Measurements from ENCODE around the gene ZNF613.

DNA sequence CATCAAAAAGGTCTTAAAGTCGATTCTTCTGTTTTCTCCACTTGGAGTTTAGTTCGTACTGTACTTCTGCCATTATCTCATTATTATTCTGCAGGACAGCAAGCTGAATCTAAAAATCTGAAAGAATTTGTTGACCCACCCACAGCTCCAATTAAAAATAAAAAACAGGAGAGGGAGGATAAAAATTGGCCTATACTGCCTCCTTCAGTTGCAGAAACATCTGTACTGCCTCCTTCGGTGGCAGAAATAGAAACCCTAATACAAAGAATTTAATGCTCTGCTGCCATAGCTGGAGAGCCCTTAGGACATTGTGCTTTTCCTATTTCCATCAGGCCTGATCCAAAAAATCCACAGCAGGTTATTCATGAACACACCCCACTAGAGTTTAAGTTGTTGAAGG lies 49.6 kb downstream of the ZNF613 start:
- TF ChIP-seq SNAI2 (CRISPR knock-in tag; IDR thresholded peaks at IDR 0.05): no peak
- no peak for TF ChIP-seq ZNF565 (CRISPR knock-in tag; conservative IDR thresholded peaks at IDR 0.05; ENCODE audit: low read depth)
- no peak for TF ChIP-seq ZFP30 (CRISPR knock-in tag; IDR thresholded peaks at IDR 0.05)
- TF ChIP-seq, protein P1, sequence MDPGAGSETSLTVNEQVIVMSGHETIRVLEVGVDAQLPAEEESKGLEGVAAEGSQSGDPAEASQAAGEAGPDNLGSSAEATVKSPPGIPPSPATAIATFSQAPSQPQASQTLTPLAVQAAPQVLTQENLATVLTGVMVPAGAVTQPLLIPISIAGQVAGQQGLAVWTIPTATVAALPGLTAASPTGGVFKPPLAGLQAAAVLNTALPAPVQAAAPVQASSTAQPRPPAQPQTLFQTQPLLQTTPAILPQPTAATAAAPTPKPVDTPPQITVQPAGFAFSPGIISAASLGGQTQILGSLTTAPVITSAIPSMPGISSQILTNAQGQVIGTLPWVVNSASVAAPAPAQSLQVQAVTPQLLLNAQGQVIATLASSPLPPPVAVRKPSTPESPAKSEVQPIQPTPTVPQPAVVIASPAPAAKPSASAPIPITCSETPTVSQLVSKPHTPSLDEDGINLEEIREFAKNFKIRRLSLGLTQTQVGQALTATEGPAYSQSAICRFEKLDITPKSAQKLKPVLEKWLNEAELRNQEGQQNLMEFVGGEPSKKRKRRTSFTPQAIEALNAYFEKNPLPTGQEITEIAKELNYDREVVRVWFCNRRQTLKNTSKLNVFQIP (CRISPR knock-in tag; IDR thresholded peaks at IDR 0.05; ENCODE audit: borderline replicate concordance, low read depth): no peak
- TF ChIP-seq, protein P2, sequence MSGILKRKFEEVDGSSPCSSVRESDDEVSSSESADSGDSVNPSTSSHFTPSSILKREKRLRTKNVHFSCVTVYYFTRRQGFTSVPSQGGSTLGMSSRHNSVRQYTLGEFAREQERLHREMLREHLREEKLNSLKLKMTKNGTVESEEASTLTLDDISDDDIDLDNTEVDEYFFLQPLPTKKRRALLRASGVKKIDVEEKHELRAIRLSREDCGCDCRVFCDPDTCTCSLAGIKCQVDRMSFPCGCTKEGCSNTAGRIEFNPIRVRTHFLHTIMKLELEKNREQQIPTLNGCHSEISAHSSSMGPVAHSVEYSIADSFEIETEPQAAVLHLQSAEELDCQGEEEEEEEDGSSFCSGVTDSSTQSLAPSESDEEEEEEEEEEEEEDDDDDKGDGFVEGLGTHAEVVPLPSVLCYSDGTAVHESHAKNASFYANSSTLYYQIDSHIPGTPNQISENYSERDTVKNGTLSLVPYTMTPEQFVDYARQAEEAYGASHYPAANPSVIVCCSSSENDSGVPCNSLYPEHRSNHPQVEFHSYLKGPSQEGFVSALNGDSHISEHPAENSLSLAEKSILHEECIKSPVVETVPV (CRISPR knock-in tag; IDR thresholded peaks at IDR 0.05): no peak
- no peak for TF ChIP-seq ESRRG (CRISPR knock-in tag; IDR thresholded peaks at IDR 0.05)
- TF ChIP-seq, protein P3, sequence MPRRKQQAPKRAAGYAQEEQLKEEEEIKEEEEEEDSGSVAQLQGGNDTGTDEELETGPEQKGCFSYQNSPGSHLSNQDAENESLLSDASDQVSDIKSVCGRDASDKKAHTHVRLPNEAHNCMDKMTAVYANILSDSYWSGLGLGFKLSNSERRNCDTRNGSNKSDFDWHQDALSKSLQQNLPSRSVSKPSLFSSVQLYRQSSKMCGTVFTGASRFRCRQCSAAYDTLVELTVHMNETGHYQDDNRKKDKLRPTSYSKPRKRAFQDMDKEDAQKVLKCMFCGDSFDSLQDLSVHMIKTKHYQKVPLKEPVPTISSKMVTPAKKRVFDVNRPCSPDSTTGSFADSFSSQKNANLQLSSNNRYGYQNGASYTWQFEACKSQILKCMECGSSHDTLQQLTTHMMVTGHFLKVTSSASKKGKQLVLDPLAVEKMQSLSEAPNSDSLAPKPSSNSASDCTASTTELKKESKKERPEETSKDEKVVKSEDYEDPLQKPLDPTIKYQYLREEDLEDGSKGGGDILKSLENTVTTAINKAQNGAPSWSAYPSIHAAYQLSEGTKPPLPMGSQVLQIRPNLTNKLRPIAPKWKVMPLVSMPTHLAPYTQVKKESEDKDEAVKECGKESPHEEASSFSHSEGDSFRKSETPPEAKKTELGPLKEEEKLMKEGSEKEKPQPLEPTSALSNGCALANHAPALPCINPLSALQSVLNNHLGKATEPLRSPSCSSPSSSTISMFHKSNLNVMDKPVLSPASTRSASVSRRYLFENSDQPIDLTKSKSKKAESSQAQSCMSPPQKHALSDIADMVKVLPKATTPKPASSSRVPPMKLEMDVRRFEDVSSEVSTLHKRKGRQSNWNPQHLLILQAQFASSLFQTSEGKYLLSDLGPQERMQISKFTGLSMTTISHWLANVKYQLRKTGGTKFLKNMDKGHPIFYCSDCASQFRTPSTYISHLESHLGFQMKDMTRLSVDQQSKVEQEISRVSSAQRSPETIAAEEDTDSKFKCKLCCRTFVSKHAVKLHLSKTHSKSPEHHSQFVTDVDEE (CRISPR knock-in tag; IDR thresholded peaks at IDR 0.05): no peak
- TF ChIP-seq PPARA (CRISPR knock-in tag; IDR thresholded peaks at IDR 0.05; ENCODE audit: borderline replicate concordance): no peak
